Spleen (tissue), 11 donors: Measurements from ENCODE around the gene JCAD. TPM values are rescaled to one million over a fixed set of nuclear protein-coding genes. Genes with fewer than 3 reads are reported as not detected.

Experiments
- DNase-seq: peaks from one replicate; pipeline ENCODE4 v3.0.0-alpha.2; 2020
- H3K27ac ChIP-seq, 8 donors: fragments of 200-600 bp; sonication (generic) in 7 of 8; 1 replicate in 4 of 8; 2 replicates in 4 of 8; pipeline versions ENCODE4 v1.5.0 to v1.8.0; 2016 to 2021; ENCODE audit warnings: inconsistent platforms in 4 of 8, mild to moderate bottlenecking in 4 of 8, moderate library complexity in 1 of 8
- H3K27me3 ChIP-seq, 7 donors: fragments of 200-600 bp; sonication (generic) in 6 of 7; replicated peaks in 1 of 7; 1 replicate in 4 of 7; 2 replicates in 3 of 7; pipeline versions ENCODE4 v1.5.0 to v1.8.0; 2016 to 2021; ENCODE audit warnings: inconsistent platforms in 3 of 7, mild to moderate bottlenecking in 1 of 7
- H3K36me3 ChIP-seq, 6 donors: fragments of 200-600 bp; sonication (generic) in 5 of 6; 1 replicate in 4 of 6; 2 replicates in 2 of 6; pipeline versions ENCODE4 v1.5.0 to v1.8.0; 2016 to 2021; ENCODE audit warnings: inconsistent platforms in 2 of 6
- H3K4me1 ChIP-seq, 6 donors: fragments of 200-600 bp; sonication (generic) in 5 of 6; 1 replicate in 3 of 6; 2 replicates in 3 of 6; pipeline versions ENCODE4 v1.5.0 to v1.8.0; 2016 to 2021; ENCODE audit warnings: inconsistent platforms in 3 of 6
- H3K4me3 ChIP-seq, 8 donors: fragments of 200-600 bp; sonication (generic) in 7 of 8; 1 replicate in 4 of 8; 2 replicates in 4 of 8; pipeline versions ENCODE4 v1.5.0 to v1.8.0; 2016 to 2021; ENCODE audit warnings: inconsistent platforms in 4 of 8, mild to moderate bottlenecking in 4 of 8, moderate library complexity in 2 of 8
- H3K9me3 ChIP-seq, 8 donors: fragments of 200-600 bp; sonication (generic) in 7 of 8; 1 replicate in 4 of 8; 2 replicates in 4 of 8; pipeline versions ENCODE4 v1.5.0 to v1.8.0; 2016 to 2021; ENCODE audit warnings: inconsistent platforms in 4 of 8
- CTCF ChIP-seq, 11 experiments: fragments of 200-600 bp in 7 of 11; fragments of 450-650 bp in 4 of 11; sonication (generic) in 4 of 11; IDR thresholded peaks in 8 of 11; conservative IDR thresholded peaks in 3 of 11; 1 replicate in 7 of 11; 2 replicates in 4 of 11; pipeline versions ENCODE4 v1.4.0 to v1.8.0; 2016 to 2021; ENCODE audit warnings: antibody characterized with exemption in 11 of 11, inconsistent platforms in 4 of 11, mild to moderate bottlenecking in 1 of 11
- POLR2A ChIP-seq, 3 donors: fragments of 450-650 bp; IDR thresholded peaks; one replicate each; pipeline ENCODE4 v1.5.1; 2017; ENCODE audit warnings: antibody characterized with exemption in 3 of 3, mild to moderate bottlenecking in 1 of 3
- POLR2AphosphoS5 ChIP-seq, 3 donors: sonication (generic); formaldehyde crosslinking; IDR thresholded peaks; one replicate each; pipeline ENCODE4 v1.5.1; 2017; ENCODE audit warnings: antibody characterized with exemption in 3 of 3
- WGBS, 5 donors: extraction: QIAGEN DNeasy Blood & Tissue Kit in 3 of 5; methylation state at CpG; one replicate each; pipeline versions ENCODE4 v1.1.5 to v1.1.7; 2013 to 2018; 5-methylcytosine and 5-hydroxymethylcytosine counted together
- intact Hi-C: fragments of 100-400 bp; cut with DNase I; formaldehyde crosslinking; loops from one replicate; pipeline ENCODE4 v1.15.0; 2023; ENCODE audit warnings: low total_unique reads
- polyA plus RNA-seq, 3 donors: library from polyadenylated mRNA; stranded (reverse); fragments of 200-250 nt; gene quantifications; one replicate each; pipeline ENCODE4 v1.2.1, GENCODE V29; 2013
- total RNA-seq, 7 donors: library from RNA; depleted of rRNA in 3 of 7; stranded (reverse); fragments of >200 nt in 3 of 7; fragmentation: NEBNext Ultra II Directional in 4 of 7; extraction: Animal tissue kit (Norgen Biotek cat#: 25700) in 4 of 7; gene quantifications; one replicate each; pipeline versions ENCODE4 v1.1.0 to v1.2.1, GENCODE V29; 2016 to 2021
- donor health status: healthy with polysubstance abuse.
- donor health status: DM: no; HTN: no; CAD: no; lungs with moderate emphysema.
- donor health status: DM: no; HTN: no; CAD: no.
- donor health status: Bipolar disorder and iron deficiency.
- donor health status: healthy.
- donor health status: DM: no; HTN: no; CAD: no.
- donor health status: DM: yes; HTN: yes; CAD: no.

The JCAD gene
- total and polyA plus RNA-seq, 10 donors = 0.26 to 5.2 (median 1.8) TPM

- no peak overlapping the region for H3K27ac ChIP-seq
- TF ChIP-seq CTCF (IDR thresholded peaks at IDR 0.05 in 8 of 11, conservative IDR thresholded peaks at IDR 0.05 in 3 of 11) = peak; percentile 81 to 96 (median 90)
- no peak for TF ChIP-seq POLR2A (IDR thresholded peaks at IDR 0.05)
- peaks cover 0 to 30% (median 9%) of the 10 kb centered on the region in 6 donors for H3K4me1 ChIP-seq
- no peak overlapping the region for H3K4me3 ChIP-seq
- WGBS, 5 donors = 40 to 45% (median 42%) methylated on average over 12 of the region's 12 CpGs
- no peaks in the 10 kb centered on the region for H3K36me3 ChIP-seq
- intact Hi-C loops = loop anchor here (5.0 kb wide), 1 partner anchor 244 kb away; no protein-coding TSS in a partner anchor
- peak; percentile 86 for DNase-seq
- H3K9me3 ChIP-seq = no peaks in the 10 kb centered on the region
- H3K27me3 ChIP-seq = peaks cover 0 to 33% (median 0%) of the 10 kb centered on the region in 7 donors
These were observed 61.1 kb downstream of the JCAD start for GRCh38 chr10:29998142-29998808.

GRCh38 chr10:29994811-29995210 is 64.6 kb downstream of the JCAD start:
- TF ChIP-seq POLR2A (IDR thresholded peaks at IDR 0.05) = no peak
- TF ChIP-seq CTCF (IDR thresholded peaks at IDR 0.05 in 8 of 11, conservative IDR thresholded peaks at IDR 0.05 in 3 of 11) = no peak
- no peak for TF ChIP-seq POLR2AphosphoS5 (IDR thresholded peaks at IDR 0.05)
- intact Hi-C loops = loop anchor here (5.0 kb wide), 1 partner anchor 247 kb away; no protein-coding TSS in a partner anchor
- H3K9me3 ChIP-seq = no peaks in the 10 kb centered on the region
- 71 to 83% (median 77%) methylated on average over 4 of the region's 4 CpGs for WGBS, 5 donors
- peaks cover 0 to under 1% (median 0%) of the 10 kb centered on the region in 6 donors for H3K4me1 ChIP-seq
- peaks cover 0 to 40% (median 0%) of the 10 kb centered on the region in 7 donors for H3K27me3 ChIP-seq
- no peak for DNase-seq
- no peaks in the 10 kb centered on the region for H3K36me3 ChIP-seq
- H3K4me3 ChIP-seq = no peak overlapping the region
- H3K27ac ChIP-seq = no peak overlapping the region

- Histone ChIP-seq H3K4me3 (no peak overlapping the region), H3K27me3 (peaks cover 0 to 33% (median 0%) of the 10 kb centered on the region in 7 donors), H3K27ac (no peak overlapping the region), H3K9me3 (no peaks in the 10 kb centered on the region), H3K36me3 (no peaks in the 10 kb centered on the region), H3K4me1 (no peaks in the 10 kb centered on the region)
- TF ChIP-seq CTCF (IDR thresholded peaks at IDR 0.05 in 8 of 11, conservative IDR thresholded peaks at IDR 0.05 in 3 of 11) (no peak), POLR2AphosphoS5 (IDR thresholded peaks at IDR 0.05) (no peak), POLR2A (IDR thresholded peaks at IDR 0.05) (no peak)
- no peak for DNase-seq
- 77 to 88% (median 85%) methylated on average over 18 of the region's 18 CpGs for WGBS, 5 donors
- intact Hi-C loops = no loop called here
These were observed 66.0 kb downstream of the JCAD start for GRCh38 chr10:29993319-29993915.

- H3K4me3 ChIP-seq = no peak overlapping the region
- DNase-seq = no peak
- H3K27ac ChIP-seq = no peak overlapping the region
- H3K27me3 ChIP-seq = peaks cover 0 to 30% (median 0%) of the 10 kb centered on the region in 7 donors
- 87 to 94% (median 92%) methylated on average over 4 of the region's 4 CpGs for whole genome bisulfite sequencing, 5 donors
- H3K9me3 ChIP-seq = no peaks in the 10 kb centered on the region
- intact Hi-C loops = no loop called here
- TF ChIP-seq POLR2AphosphoS5 (IDR thresholded peaks at IDR 0.05) (no peak), CTCF (IDR thresholded peaks at IDR 0.05 in 8 of 11, conservative IDR thresholded peaks at IDR 0.05 in 3 of 11) (no peak), POLR2A (IDR thresholded peaks at IDR 0.05) (no peak)
- H3K4me1 ChIP-seq = no peaks in the 10 kb centered on the region
- no peaks in the 10 kb centered on the region for H3K36me3 ChIP-seq
These were observed 66.5 kb downstream of the JCAD start for GRCh38 chr10:29992914-29993313.
